OCI-LY1 (cell line): ENCODE measurements around the gene PHLDB3.
A peak's percentile ranks its signal among the peaks of the same experiment; 100 is the strongest.

Experiments
- H2AFZ ChIP-seq: fragments of 200-600 bp; sonication (generic), shearing (Covaris generic); 2 replicates; pipeline ENCODE4 v1.6.0; 2014; ENCODE audit warnings: antibody characterized with exemption, mild to moderate bottlenecking, low read length
- H3F3A ChIP-seq: fragments of 200-600 bp; sonication (generic), shearing (Covaris generic); 2 replicates; pipeline ENCODE4 v1.6.0; 2014; ENCODE audit warnings: mild to moderate bottlenecking, antibody characterized with exemption, low read length, moderate library complexity; ENCODE audit not compliant: insufficient read depth
- H3K27ac ChIP-seq: fragments of 200-600 bp; sonication (generic); 2 replicates; pipeline ENCODE4 v1.5.1; 2014; ENCODE audit warnings: low read length, mixed run types, mild to moderate bottlenecking, low read depth; ENCODE audit not compliant: poor library complexity, severe bottlenecking
- H3K27me3 ChIP-seq: fragments of 200-600 bp; sonication (generic); 2 replicates; pipeline ENCODE4 v1.6.0; 2014; ENCODE audit warnings: antibody characterized with exemption, mild to moderate bottlenecking, low read length, moderate library complexity; ENCODE audit not compliant: insufficient read depth
- H3K36me3 ChIP-seq: fragments of 200-600 bp; sonication (generic); 2 replicates; pipeline ENCODE4 v1.6.1; 2014; ENCODE audit warnings: mild to moderate bottlenecking, antibody characterized with exemption, low read length, moderate library complexity, mixed read lengths; ENCODE audit not compliant: insufficient read depth
- H3K4me1 ChIP-seq: fragments of 200-600 bp; sonication (generic); 2 replicates; pipeline ENCODE4 v1.5.1; 2014; ENCODE audit warnings: mild to moderate bottlenecking, low read length, moderate library complexity; ENCODE audit not compliant: insufficient read depth, severe bottlenecking
- H3K4me2 ChIP-seq: fragments of 200-600 bp; sonication (generic), shearing (Covaris generic); 2 replicates; pipeline ENCODE4 v1.6.1; 2014; ENCODE audit warnings: low read length
- H3K4me3 ChIP-seq: fragments of 200-600 bp; sonication (generic); 2 replicates; pipeline ENCODE4 v1.5.1; 2014; ENCODE audit warnings: low read length, low read depth, mild to moderate bottlenecking, mixed read lengths; ENCODE audit not compliant: poor library complexity, severe bottlenecking
- H3K79me2 ChIP-seq: fragments of 200-600 bp; shearing (Covaris generic); 2 replicates; pipeline ENCODE4 v1.6.1; 2016; ENCODE audit warnings: mixed run types, low read length, mixed read lengths; ENCODE audit not compliant: insufficient read depth
- H3K9ac ChIP-seq: fragments of 200-600 bp; sonication (generic), shearing (Covaris generic); 2 replicates; pipeline ENCODE4 v1.6.1; 2014; ENCODE audit warnings: mild to moderate bottlenecking, low read length, mixed read lengths
- H3K9me2 ChIP-seq: fragments of 200-600 bp; sonication (generic), shearing (Covaris generic); 2 replicates; pipeline ENCODE4 v1.6.1; 2014; ENCODE audit warnings: low read depth, mild to moderate bottlenecking, low read length, mixed read lengths
- H3K9me3 ChIP-seq: fragments of 200-600 bp; shearing (Covaris generic); 2 replicates; pipeline ENCODE4 v1.6.1; 2014; ENCODE audit warnings: low read length, mixed read lengths
- H4K20me1 ChIP-seq: fragments of 200-600 bp; sonication (generic), shearing (Covaris generic); 2 replicates; pipeline ENCODE4 v1.6.0; 2016; ENCODE audit warnings: mild to moderate bottlenecking, low read length; ENCODE audit not compliant: insufficient read depth
- EZH2 ChIP-seq: fragments of 200-600 bp; sonication (generic), shearing (Covaris generic); IDR thresholded peaks from 2 replicates; pipeline ENCODE4 v1.8.0; 2017; ENCODE audit warnings: borderline replicate concordance, mixed run types, mild to moderate bottlenecking, antibody characterized with exemption, low read length, moderate library complexity, mixed read lengths
- TF ChIP-seq, protein P1 (sequence below): fragments of 200-600 bp; sonication (generic), shearing (Covaris generic); IDR thresholded peaks from 2 replicates; pipeline ENCODE4 v1.5.1; 2017; ENCODE audit warnings: mild to moderate bottlenecking, antibody characterized with exemption, low read length, moderate library complexity, mixed read lengths

The PHLDB3 gene

DNA sequence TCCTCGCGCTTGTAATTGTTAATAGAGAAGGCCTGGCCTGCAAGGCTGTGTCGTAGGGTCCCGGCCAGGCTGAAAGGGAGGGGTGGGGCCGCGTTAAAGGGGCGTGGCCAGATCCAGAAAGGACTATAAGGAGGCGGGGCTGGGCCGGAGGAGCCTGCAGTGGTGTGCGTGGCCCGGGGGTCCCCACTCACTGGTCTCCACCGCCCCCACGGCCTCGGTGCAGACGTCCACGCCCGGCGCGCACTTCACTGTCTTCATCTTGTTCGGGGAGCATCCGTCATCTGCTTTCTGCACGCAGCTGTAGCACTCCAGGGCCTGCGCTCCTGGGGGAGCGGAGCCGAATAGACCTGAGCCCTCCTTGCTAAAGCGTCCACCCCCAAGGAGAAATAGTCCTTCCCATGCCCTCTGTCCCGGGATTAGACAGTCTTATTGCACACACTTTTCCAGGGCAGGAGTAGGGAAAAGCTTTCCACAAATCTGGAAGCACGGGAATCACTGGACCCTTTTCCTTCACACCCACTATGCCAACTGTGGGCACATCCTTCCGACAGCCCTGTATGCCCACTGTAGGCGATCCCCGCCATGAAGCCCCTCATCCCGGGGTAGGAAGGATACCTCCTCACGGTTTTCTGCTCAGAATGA is 40.3 kb downstream of the PHLDB3 start:
- Histone ChIP-seq H3K4me2 (peak overlapping the region; percentile 80), H3K9me2 (no peaks in the 10 kb centered on the region), H3K36me3 (no peaks in the 10 kb centered on the region), H3K9me3 (no peaks in the 10 kb centered on the region), H3K9ac (peak overlapping the region; percentile 43; the same call in 1 of the 2 replicates), H2AFZ (peak overlapping the region; percentile 50; the same call in 1 of the 2 replicates), H3K27me3 (peaks cover 5% of the 10 kb centered on the region), H4K20me1 (no peaks in the 10 kb centered on the region), H3K4me1 (peaks cover 11% of the 10 kb centered on the region), H3K27ac (no peak overlapping the region), H3F3A (no peaks in the 10 kb centered on the region), H3K4me3 (peak overlapping the region; percentile 67), H3K79me2 (no peaks in the 10 kb centered on the region)
- TF ChIP-seq, protein P1, sequence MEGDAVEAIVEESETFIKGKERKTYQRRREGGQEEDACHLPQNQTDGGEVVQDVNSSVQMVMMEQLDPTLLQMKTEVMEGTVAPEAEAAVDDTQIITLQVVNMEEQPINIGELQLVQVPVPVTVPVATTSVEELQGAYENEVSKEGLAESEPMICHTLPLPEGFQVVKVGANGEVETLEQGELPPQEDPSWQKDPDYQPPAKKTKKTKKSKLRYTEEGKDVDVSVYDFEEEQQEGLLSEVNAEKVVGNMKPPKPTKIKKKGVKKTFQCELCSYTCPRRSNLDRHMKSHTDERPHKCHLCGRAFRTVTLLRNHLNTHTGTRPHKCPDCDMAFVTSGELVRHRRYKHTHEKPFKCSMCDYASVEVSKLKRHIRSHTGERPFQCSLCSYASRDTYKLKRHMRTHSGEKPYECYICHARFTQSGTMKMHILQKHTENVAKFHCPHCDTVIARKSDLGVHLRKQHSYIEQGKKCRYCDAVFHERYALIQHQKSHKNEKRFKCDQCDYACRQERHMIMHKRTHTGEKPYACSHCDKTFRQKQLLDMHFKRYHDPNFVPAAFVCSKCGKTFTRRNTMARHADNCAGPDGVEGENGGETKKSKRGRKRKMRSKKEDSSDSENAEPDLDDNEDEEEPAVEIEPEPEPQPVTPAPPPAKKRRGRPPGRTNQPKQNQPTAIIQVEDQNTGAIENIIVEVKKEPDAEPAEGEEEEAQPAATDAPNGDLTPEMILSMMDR: no peak
- no peak for TF ChIP-seq EZH2

DNA sequence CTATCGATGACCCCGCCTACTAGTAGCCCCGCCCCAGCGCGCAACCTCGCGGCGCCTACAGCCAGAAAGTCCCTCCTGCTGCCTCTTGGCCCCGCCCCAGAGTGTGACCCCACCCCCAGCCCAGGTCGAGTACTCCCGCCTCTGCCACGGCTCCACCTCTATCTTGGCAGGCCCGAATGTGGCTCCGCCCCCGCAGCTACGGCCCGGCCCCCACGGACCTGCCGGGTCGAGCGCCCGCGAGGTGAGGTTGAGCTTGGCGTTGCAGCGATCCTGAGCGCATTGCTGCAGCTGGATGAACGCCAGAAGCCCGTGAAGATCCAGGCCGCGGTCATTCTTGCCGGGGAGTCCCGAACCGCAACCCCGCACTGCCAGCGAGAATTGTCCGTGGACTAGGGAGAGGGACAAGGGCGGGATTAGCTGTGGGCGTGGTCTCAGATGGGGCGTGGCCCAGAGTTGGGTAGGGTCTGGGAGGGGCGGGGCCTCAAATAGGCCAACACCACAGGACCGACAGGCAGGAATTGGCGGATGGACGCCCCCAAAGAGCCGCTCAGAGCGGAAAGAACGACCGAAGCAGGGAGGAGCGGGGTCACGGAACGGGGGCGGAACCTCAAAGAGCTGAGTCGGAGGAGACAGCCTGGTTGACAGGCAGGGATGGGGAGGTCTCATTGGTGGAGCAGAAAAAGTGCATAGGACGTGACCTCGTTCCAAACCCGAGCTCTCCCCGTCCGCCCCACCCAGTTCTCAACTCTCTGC is 41.0 kb downstream of the PHLDB3 start:
- peak overlapping the region; percentile 50; the same call in 1 of the 2 replicates for H2AFZ ChIP-seq
- TF ChIP-seq, protein P1: no peak
- TF ChIP-seq EZH2: no peak

DNA sequence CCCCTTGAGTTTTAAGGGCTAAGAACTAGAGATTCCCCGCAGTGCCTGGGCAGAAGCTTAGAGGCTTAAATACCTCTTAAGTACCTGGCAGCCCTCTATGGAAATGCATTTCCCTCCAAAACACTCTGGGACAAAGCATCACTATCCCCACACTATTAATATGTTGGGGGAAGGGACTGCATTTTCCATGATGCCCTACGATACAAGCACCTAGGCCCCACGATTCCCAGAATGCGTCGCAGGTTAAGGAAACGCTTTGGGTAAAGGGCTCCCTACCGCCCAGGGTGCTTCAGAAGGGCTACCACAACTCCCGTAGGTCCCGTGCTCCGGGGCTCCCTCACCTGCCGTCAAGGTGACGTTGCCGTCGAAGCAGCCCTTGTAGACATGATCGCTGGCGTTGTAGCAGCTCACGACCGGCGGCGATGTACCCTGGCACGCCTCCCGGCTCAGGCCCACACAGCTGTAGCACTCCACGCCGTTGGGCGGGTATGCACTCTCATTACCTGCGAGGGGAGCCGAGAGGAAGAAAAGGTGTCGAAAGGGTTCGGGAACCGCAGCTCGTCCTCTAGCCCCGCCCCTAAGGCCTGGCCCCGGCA is 41.7 kb downstream of the PHLDB3 start:
- no peaks in the 10 kb centered on the region for H4K20me1 ChIP-seq
- H3F3A ChIP-seq: no peaks in the 10 kb centered on the region
- H3K4me3 ChIP-seq: peak overlapping the region; percentile 67
- H3K4me1 ChIP-seq: peaks cover 8% of the 10 kb centered on the region
- peak overlapping the region; percentile 80; the same call in 1 of the 2 replicates for H3K4me2 ChIP-seq
- H3K9ac ChIP-seq: no peak overlapping the region
- H3K9me3 ChIP-seq: no peaks in the 10 kb centered on the region
- no peaks in the 10 kb centered on the region for H3K36me3 ChIP-seq
- H3K27ac ChIP-seq: no peak overlapping the region
- no peaks in the 10 kb centered on the region for H3K79me2 ChIP-seq
- H3K27me3 ChIP-seq: peaks cover 5% of the 10 kb centered on the region
- H3K9me2 ChIP-seq: no peaks in the 10 kb centered on the region
- H2AFZ ChIP-seq: no peak overlapping the region
- TF ChIP-seq, protein P1: no peak
- no peak for TF ChIP-seq EZH2

More for the DNA sequence above, 41.0 kb downstream of the PHLDB3 start:
- Histone ChIP-seq H3F3A (no peaks in the 10 kb centered on the region), H3K79me2 (no peaks in the 10 kb centered on the region), H3K36me3 (no peaks in the 10 kb centered on the region), H3K27me3 (peaks cover 5% of the 10 kb centered on the region), H3K9me2 (no peaks in the 10 kb centered on the region), H3K27ac (no peak overlapping the region), H4K20me1 (no peaks in the 10 kb centered on the region), H3K4me1 (peaks cover 8% of the 10 kb centered on the region), H3K9ac (peak overlapping the region; percentile 43; the same call in 1 of the 2 replicates), H3K4me3 (peak overlapping the region; percentile 67), H3K4me2 (peak overlapping the region; percentile 80), H3K9me3 (no peaks in the 10 kb centered on the region)
